ENCODE results near the gene WDR81. TPM values are rescaled to one million over a fixed set of nuclear protein-coding genes. Genes with fewer than 3 reads are reported as not detected.
"Not testable (repeated sequence)": the region's sequence is repeated elsewhere in the genome, so short reads cannot be mapped to it uniquely, and the experiment has no call there.

The WDR81 gene
- total RNA-seq, 1 experiment from 2014 or later, result 19.4 TPM

- Histone ChIP-seq H3K27ac (ENCODE audit: low read depth, low read length, poor library complexity, severe bottlenecking) (no peak overlapping the region), H3K9me3 (ENCODE audit: low read depth, low read length, poor library complexity, severe bottlenecking) (no peaks in the 10 kb centered on the region), H3K4me1 (ENCODE audit: insufficient read depth, low read length, poor library complexity, severe bottlenecking) (peaks cover 26% of the 10 kb centered on the region), H3K4me3 (ENCODE audit: low read depth, low read length, poor library complexity, severe bottlenecking) (no peak overlapping the region), H3K36me3 (ENCODE audit: insufficient read depth, low read length, poor library complexity, severe bottlenecking) (peaks cover 8% of the 10 kb centered on the region), H3K27me3 (replicated peaks; ENCODE audit: insufficient read depth, low read depth, low read length, poor library complexity) (no peaks in the 10 kb centered on the region)
- DNase-seq (ENCODE audit: low spot score), result no peak
- TF ChIP-seq EZH2 (IDR thresholded peaks at IDR 0.05; ENCODE audit: borderline replicate concordance, low read depth, low read length, poor library complexity, severe bottlenecking) (no peak), CTCF (conservative IDR thresholded peaks at IDR 0.05; ENCODE audit: low read depth, low read length) (no peak)
- ChIA-PET POLR2A (ENCODE audit: low non-redundant PET) (no interaction called here), CTCF (interaction anchor here (0.6 kb wide), 1 partner anchor 385 kb away, joined by 8 read pairs; no protein-coding TSS in a partner anchor)
- no TSS peak for BruUV-seq (replicated peaks)
- intact Hi-C loops (cut with micrococcal nuclease; ENCODE audit: unreplicated experiment), result no loop called here
Observed at GRCh38 chr17:1766382-1767135, 42.1 kb downstream of the WDR81 start.

- intact Hi-C loops (cut with micrococcal nuclease; ENCODE audit: unreplicated experiment), result no loop called here
- H3K36me3 ChIP-seq (ENCODE audit: insufficient read depth, low read length, poor library complexity, severe bottlenecking), result peaks cover 13% of the 10 kb centered on the region
- ChIA-PET CTCF (no interaction called here), POLR2A (ENCODE audit: low non-redundant PET) (no interaction called here)
- BruUV-seq (replicated peaks), result no TSS peak
- no peak overlapping the region for H3K27ac ChIP-seq (ENCODE audit: low read depth, low read length, poor library complexity, severe bottlenecking)
- no peaks in the 10 kb centered on the region for H3K27me3 ChIP-seq (replicated peaks; ENCODE audit: insufficient read depth, low read depth, low read length, poor library complexity)
- DNase-seq (ENCODE audit: low spot score), result no peak
- H3K4me3 ChIP-seq (ENCODE audit: low read depth, low read length, poor library complexity, severe bottlenecking), result no peak overlapping the region
- no peaks in the 10 kb centered on the region for H3K9me3 ChIP-seq (ENCODE audit: low read depth, low read length, poor library complexity, severe bottlenecking)
- peaks cover 21% of the 10 kb centered on the region for H3K4me1 ChIP-seq (ENCODE audit: insufficient read depth, low read length, poor library complexity, severe bottlenecking)
- no peak for TF ChIP-seq EZH2 (IDR thresholded peaks at IDR 0.05; ENCODE audit: borderline replicate concordance, low read depth, low read length, poor library complexity, severe bottlenecking)
- 0 out of 2 replicates have a peak, but pooled peaks have one; percentile 19 for TF ChIP-seq CTCF (conservative IDR thresholded peaks at IDR 0.05; ENCODE audit: low read depth, low read length)
Observed at GRCh38 chr17:1767358-1767757, 42.9 kb downstream of the WDR81 start.

- Histone ChIP-seq H3K27me3 (replicated peaks; ENCODE audit: insufficient read depth, low read depth, low read length, poor library complexity) (no peaks in the 10 kb centered on the region), H3K36me3 (ENCODE audit: insufficient read depth, low read length, poor library complexity, severe bottlenecking) (peaks cover 24% of the 10 kb centered on the region), H3K9me3 (ENCODE audit: low read depth, low read length, poor library complexity, severe bottlenecking) (no peaks in the 10 kb centered on the region), H3K4me3 (ENCODE audit: low read depth, low read length, poor library complexity, severe bottlenecking) (no peak overlapping the region), H3K27ac (ENCODE audit: low read depth, low read length, poor library complexity, severe bottlenecking) (no peak overlapping the region), H3K4me1 (ENCODE audit: insufficient read depth, low read length, poor library complexity, severe bottlenecking) (peaks cover 4% of the 10 kb centered on the region)
- no TSS peak for BruUV-seq (replicated peaks)
- intact Hi-C loops (cut with micrococcal nuclease; ENCODE audit: unreplicated experiment), result no loop called here
- ChIA-PET POLR2A (ENCODE audit: low non-redundant PET) (no interaction called here), CTCF (no interaction called here)
- no peak for DNase-seq (ENCODE audit: low spot score)
- no peak for TF ChIP-seq CTCF (conservative IDR thresholded peaks at IDR 0.05; ENCODE audit: low read depth, low read length)
- TF ChIP-seq EZH2 (IDR thresholded peaks at IDR 0.05; ENCODE audit: borderline replicate concordance, low read depth, low read length, poor library complexity, severe bottlenecking), result no peak
Observed at GRCh38 chr17:1769822-1770477, 45.4 kb downstream of the WDR81 start.

- POLR2A ChIA-PET (ENCODE audit: low non-redundant PET); BruUV-seq (replicated peaks); intact Hi-C loops (cut with micrococcal nuclease; ENCODE audit: unreplicated experiment); H3K27ac ChIP-seq (ENCODE audit: low read depth, low read length, poor library complexity, severe bottlenecking); H3K4me1 ChIP-seq (ENCODE audit: insufficient read depth, low read length, poor library complexity, severe bottlenecking); CTCF ChIA-PET; DNase-seq (ENCODE audit: low spot score); H3K27me3 ChIP-seq (replicated peaks; ENCODE audit: insufficient read depth, low read depth, low read length, poor library complexity); H3K4me3 ChIP-seq (ENCODE audit: low read depth, low read length, poor library complexity, severe bottlenecking); H3K9me3 ChIP-seq (ENCODE audit: low read depth, low read length, poor library complexity, severe bottlenecking): not testable (repeated sequence)
- H3K36me3 ChIP-seq (ENCODE audit: insufficient read depth, low read length, poor library complexity, severe bottlenecking), result peaks cover 55% of the 10 kb centered on the region
Observed at GRCh38 chr17:1773000-1773695, 48.6 kb downstream of the WDR81 start.
